ENCODE results near the gene PON2. TPM values are rescaled to one million over a fixed set of nuclear protein-coding genes. Genes with fewer than 3 reads are reported as not detected.

PON2 gene
- total RNA-seq, 1 experiment from 2014 or later, result 56.4 TPM

DNA sequence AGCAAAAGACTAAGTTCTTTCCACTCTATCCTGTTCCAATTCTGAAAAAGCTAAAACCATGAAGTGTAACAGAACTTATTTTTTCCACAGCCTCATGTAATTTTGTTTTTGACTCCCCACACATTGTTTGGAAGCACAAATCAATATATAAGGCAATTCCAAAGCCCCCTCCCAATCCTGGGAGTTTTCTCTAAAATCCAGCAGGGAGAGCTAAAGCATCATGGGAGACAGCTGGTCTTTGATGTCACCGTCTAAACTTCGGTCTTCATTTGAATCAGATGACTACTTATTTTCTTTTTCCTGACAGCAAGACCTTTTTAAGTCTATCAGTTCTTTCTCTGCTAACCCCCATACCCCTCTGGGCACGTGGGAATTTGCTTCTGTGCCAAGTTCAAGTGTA lies 77.2 kb downstream of the PON2 start:
- BruUV-seq (replicated peaks), result no TSS peak
- no peaks in the 10 kb centered on the region for H3K9me3 ChIP-seq (ENCODE audit: low read length)
- POLR2A ChIA-PET (ENCODE audit: unreplicated experiment), result no interaction called here
- no peaks in the 10 kb centered on the region for H3K36me3 ChIP-seq (ENCODE audit: low read depth, low read length)
- no peaks in the 10 kb centered on the region for H3K4me1 ChIP-seq (ENCODE audit: insufficient read depth, low read length)
- CTCF ChIA-PET, result interaction anchor here (1.1 kb wide), 1 partner anchor 120 kb away, joined by 3 read pairs; no protein-coding TSS in a partner anchor
- H3K27me3 ChIP-seq (ENCODE audit: low read length), result no peaks in the 10 kb centered on the region
- H3K9me2 ChIP-seq (replicated peaks; ENCODE audit: low read length), result no peaks in the 10 kb centered on the region
- no peak overlapping the region for H3K9ac ChIP-seq (ENCODE audit: low read length)
- intact Hi-C loops (cut with micrococcal nuclease), result loop anchor here (1.0 kb wide), 1 partner anchor 120 kb away; no protein-coding TSS in a partner anchor
- H3K4me2 ChIP-seq (ENCODE audit: low read length), result no peak overlapping the region
- TF ChIP-seq, protein P1, sequence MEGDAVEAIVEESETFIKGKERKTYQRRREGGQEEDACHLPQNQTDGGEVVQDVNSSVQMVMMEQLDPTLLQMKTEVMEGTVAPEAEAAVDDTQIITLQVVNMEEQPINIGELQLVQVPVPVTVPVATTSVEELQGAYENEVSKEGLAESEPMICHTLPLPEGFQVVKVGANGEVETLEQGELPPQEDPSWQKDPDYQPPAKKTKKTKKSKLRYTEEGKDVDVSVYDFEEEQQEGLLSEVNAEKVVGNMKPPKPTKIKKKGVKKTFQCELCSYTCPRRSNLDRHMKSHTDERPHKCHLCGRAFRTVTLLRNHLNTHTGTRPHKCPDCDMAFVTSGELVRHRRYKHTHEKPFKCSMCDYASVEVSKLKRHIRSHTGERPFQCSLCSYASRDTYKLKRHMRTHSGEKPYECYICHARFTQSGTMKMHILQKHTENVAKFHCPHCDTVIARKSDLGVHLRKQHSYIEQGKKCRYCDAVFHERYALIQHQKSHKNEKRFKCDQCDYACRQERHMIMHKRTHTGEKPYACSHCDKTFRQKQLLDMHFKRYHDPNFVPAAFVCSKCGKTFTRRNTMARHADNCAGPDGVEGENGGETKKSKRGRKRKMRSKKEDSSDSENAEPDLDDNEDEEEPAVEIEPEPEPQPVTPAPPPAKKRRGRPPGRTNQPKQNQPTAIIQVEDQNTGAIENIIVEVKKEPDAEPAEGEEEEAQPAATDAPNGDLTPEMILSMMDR (conservative IDR thresholded peaks at IDR 0.05; ENCODE audit: low read depth, low read length), result peak; percentile 42
- TF ChIP-seq EZH2 (IDR thresholded peaks at IDR 0.05; ENCODE audit: low read length, unreplicated experiment), result no peak
- TF ChIP-seq EZH2phosphoT487 (IDR thresholded peaks at IDR 0.05; ENCODE audit: borderline replicate concordance, low read length), result no peak
- no peak for ATAC-seq
- no peaks in the 10 kb centered on the region for H4K20me1 ChIP-seq (ENCODE audit: low read length)
- H3K4me3 ChIP-seq (ENCODE audit: low read length), result no peak overlapping the region
- H3K79me2 ChIP-seq (ENCODE audit: low read length), result no peaks in the 10 kb centered on the region
- DNase-seq, result peak; percentile 22
- no peak overlapping the region for H3K27ac ChIP-seq (ENCODE audit: low read length)
- no peak overlapping the region for H2AFZ ChIP-seq (ENCODE audit: low read length)
- H3F3A ChIP-seq (ENCODE audit: low read length, unreplicated experiment), result no peaks in the 10 kb centered on the region

Other genes starting within 250 kb of the PON2 start
- not detected in 2 replicates for gene PON1, start 110.5 kb downstream of the PON2 start, total RNA-seq (2014; rRNA removed)
- gene PON3, start 38.7 kb downstream of the PON2 start, total RNA-seq (2014; rRNA removed), result not detected in 2 replicates
- not detected in 2 replicates for gene ASB4, start 50.9 kb upstream of the PON2 start, total RNA-seq (2014; rRNA removed)
- 0.63 and 3.2 TPM in 2 replicates for gene PDK4, start 161.5 kb upstream of the PON2 start, total RNA-seq (2014; rRNA removed)

All from PC-3 (cell line).